Left lobe of liver (tissue), 2 donors: ENCODE data around the gene GJA3. TPM values are rescaled to one million over a fixed set of nuclear protein-coding genes. Genes with fewer than 3 reads are reported as not detected.

Experiments
- ATAC-seq: fragments of 200-7000 bp; cut with Tn5 transposase; one replicate; pipeline ENCODE4 v1.9.1; 2020; ENCODE audit warnings: mild to moderate bottlenecking, moderate library complexity
- DNase-seq: peaks from one replicate; pipeline ENCODE4 v3.0.0-alpha.2; 2020; ENCODE audit warnings: low spot score
- total RNA-seq: library from RNA; stranded (reverse); gene quantifications from one replicate; pipeline ENCODE4 v1.2.1, GENCODE V29; 2021
- donor health status: DM: no; HTN: no; CAD: no; lungs with moderate emphysema.
- donor health status: DM: no; HTN: yes; CAD: no.

The GJA3 gene
- total RNA-seq, result 0.03 TPM

GRCh38 chr13:20160306-20161274 is at the start of gene GJA3:
GJA3 (minus strand) TSS chr13:20161052; CDS start chr13:20143288, 17,764 bp downstream.
- ATAC-seq (peak; percentile 53), DNase-seq (no peak)

GRCh38 chr13:20209948-20210347 is 49.1 kb upstream of the GJA3 start:
- no peak for DNase-seq
- no peak for ATAC-seq

GRCh38 chr13:20206698-20207235 is 45.9 kb upstream of the GJA3 start:
- ATAC-seq (no peak), DNase-seq (peak; percentile 21)

- no peak for ATAC-seq
- DNase-seq, result no peak
These were observed 45.3 kb upstream of the GJA3 start for GRCh38 chr13:20206065-20206697.

GRCh38 chr13:20198781-20199180 is 37.9 kb upstream of the GJA3 start:
- DNase-seq, result no peak
- peak; percentile 64 for ATAC-seq

GRCh38 chr13:20197361-20197834 is 36.5 kb upstream of the GJA3 start:
- DNase-seq (no peak), ATAC-seq (peak; percentile 69)

- ATAC-seq (no peak), DNase-seq (no peak)
These were observed 34.9 kb upstream of the GJA3 start for GRCh38 chr13:20195801-20196200.

- no peak for DNase-seq
These were observed 33.2 kb upstream of the GJA3 start for GRCh38 chr13:20193907-20194631.

GRCh38 chr13:20193162-20193906 is 32.5 kb upstream of the GJA3 start:
- ATAC-seq (peak; percentile 5), DNase-seq (no peak)

More at GRCh38 chr13:20193907-20194631, 33.2 kb upstream of the GJA3 start:
- no peak for ATAC-seq

- DNase-seq (peak; percentile 72), ATAC-seq (peak; percentile 71)
These were observed 31.9 kb upstream of the GJA3 start, which contains the start of gene GJB2 for GRCh38 chr13:20192836-20193161. GJB2 (minus strand) TSS chr13:20192938; CDS start chr13:20189581, 3,357 bp downstream.

- peak; percentile 74 for DNase-seq
These were observed 31.4 kb upstream of the GJA3 start for GRCh38 chr13:20192158-20192835.

GRCh38 chr13:20191311-20192157 is 30.7 kb upstream of the GJA3 start:
- peak; percentile 54 for ATAC-seq
- DNase-seq, result peak; percentile 74

More at GRCh38 chr13:20192158-20192835, 31.4 kb upstream of the GJA3 start:
- ATAC-seq, result peak; percentile 73

GRCh38 chr13:20190481-20191310 is 29.8 kb upstream of the GJA3 start:
- DNase-seq, result no peak
- ATAC-seq, result no peak

- ATAC-seq, result no peak
- no peak for DNase-seq
These were observed 29.2 kb upstream of the GJA3 start for GRCh38 chr13:20190076-20190475.

- ATAC-seq (peak; percentile 8), DNase-seq (no peak)
These were observed 28.1 kb upstream of the GJA3 start for GRCh38 chr13:20188667-20189553.

- no peak for DNase-seq
- ATAC-seq, result no peak
These were observed 25.9 kb upstream of the GJA3 start for GRCh38 chr13:20186771-20187170.
